H9 (cell line): ENCODE measurements around the gene PCDHGC5. TPM values are rescaled to one million over a fixed set of nuclear protein-coding genes. Genes with fewer than 3 reads are reported as not detected.

Source experiments
- DNase-seq: peaks from one replicate; pipeline ENCODE4 v3.0.0-alpha.2; 2017
- H2AFZ ChIP-seq: one replicate; pipeline ENCODE4 v1.6.1; 2013; ENCODE audit warnings: mild to moderate bottlenecking, low read length, control low read depth, moderate library complexity
- H2AK5ac ChIP-seq: 2 replicates; pipeline ENCODE4 v1.6.1; 2013; ENCODE audit warnings: low read length, control low read depth, mixed read lengths; ENCODE audit not compliant: insufficient read length
- H2BK120ac ChIP-seq: one replicate; pipeline ENCODE4 v1.6.1; 2013; ENCODE audit warnings: low read depth, mild to moderate bottlenecking, low read length, control low read depth, inconsistent platforms; ENCODE audit not compliant: poor library complexity, severe bottlenecking
- H2BK12ac ChIP-seq: 2 replicates; pipeline ENCODE4 v1.6.1; 2013; ENCODE audit warnings: low read length, control low read depth, mixed read lengths, low read depth; ENCODE audit not compliant: insufficient read length
- H2BK15ac ChIP-seq: 2 replicates; pipeline ENCODE4 v1.6.1; 2013; ENCODE audit warnings: low read depth, low read length, control low read depth
- H2BK20ac ChIP-seq: one replicate; pipeline ENCODE4 v1.6.1; 2013; ENCODE audit warnings: low read depth, mild to moderate bottlenecking, low read length, control low read depth, inconsistent platforms; ENCODE audit not compliant: poor library complexity, severe bottlenecking
- H2BK5ac ChIP-seq: 2 replicates; pipeline ENCODE4 v1.6.1; 2013; ENCODE audit warnings: low read length, control low read depth, mixed read lengths; ENCODE audit not compliant: insufficient read length
- H3K14ac ChIP-seq: 2 replicates; pipeline ENCODE4 v1.6.1; 2013; ENCODE audit warnings: low read length, control low read depth; ENCODE audit not compliant: insufficient read depth
- H3K18ac ChIP-seq: 2 replicates; pipeline ENCODE4 v1.6.1; 2013; ENCODE audit warnings: low read depth, mild to moderate bottlenecking, mixed read lengths, low read length, control low read depth; ENCODE audit not compliant: insufficient read length
- H3K23ac ChIP-seq: 2 replicates; pipeline ENCODE4 v1.6.1; 2013; ENCODE audit warnings: low read length, control low read depth, mixed read lengths, low read depth; ENCODE audit not compliant: insufficient read length
- H3K23me2 ChIP-seq: 2 replicates; pipeline ENCODE4 v1.6.1; 2013; ENCODE audit warnings: low read depth, mild to moderate bottlenecking, mixed read lengths, low read length, control low read depth; ENCODE audit not compliant: insufficient read length, poor library complexity, severe bottlenecking
- H3K27ac ChIP-seq: 2 replicates; pipeline ENCODE4 v1.5.1; 2013; ENCODE audit warnings: low read length, control low read depth, mixed read lengths, low read depth; ENCODE audit not compliant: insufficient read length
- H3K27me3 ChIP-seq: 2 replicates; pipeline ENCODE4 v1.6.1; 2013; ENCODE audit warnings: low read length, control low read depth, inconsistent platforms; ENCODE audit not compliant: insufficient read depth
- H3K4ac ChIP-seq: 2 replicates; pipeline ENCODE4 v1.6.1; 2013; ENCODE audit warnings: low read depth, mild to moderate bottlenecking, control low read depth, inconsistent platforms, low read length, moderate library complexity
- H3K4me1 ChIP-seq: 2 replicates; pipeline ENCODE4 v1.6.1; 2013; ENCODE audit warnings: low read length, control low read depth, inconsistent platforms; ENCODE audit not compliant: insufficient read depth
- H3K4me2 ChIP-seq: 2 replicates; pipeline ENCODE4 v1.6.1; 2013; ENCODE audit warnings: low read length, control low read depth, mixed read lengths; ENCODE audit not compliant: insufficient read length, insufficient read depth
- H3K56ac ChIP-seq: 2 replicates; pipeline ENCODE4 v1.6.1; 2013; ENCODE audit warnings: low read depth, mild to moderate bottlenecking, mixed read lengths, low read length, control low read depth; ENCODE audit not compliant: insufficient read length
- H3K79me1 ChIP-seq: 2 replicates; pipeline ENCODE4 v1.6.1; 2013; ENCODE audit warnings: low read depth, mild to moderate bottlenecking, moderate library complexity, low read length, control low read depth, inconsistent platforms; ENCODE audit not compliant: insufficient read depth, poor library complexity, severe bottlenecking
- H3K79me2 ChIP-seq: 2 replicates; pipeline ENCODE4 v1.6.1; 2013; ENCODE audit warnings: low read length, control low read depth, inconsistent platforms; ENCODE audit not compliant: insufficient read depth
- H3K9ac ChIP-seq: 2 replicates; pipeline ENCODE4 v1.6.1; 2013; ENCODE audit warnings: low read length, control low read depth, mixed read lengths; ENCODE audit not compliant: insufficient read length; ENCODE audit errors: extremely low read depth
- H3K9me3 ChIP-seq: one replicate; pipeline ENCODE4 v1.6.1; 2013; ENCODE audit warnings: low read depth, low read length, inconsistent platforms; ENCODE audit not compliant: control insufficient read depth
- H3T11ph ChIP-seq: one replicate; pipeline ENCODE4 v1.6.1; 2013; ENCODE audit warnings: mild to moderate bottlenecking, low read length, control low read depth, inconsistent platforms
- H4K20me1 ChIP-seq: one replicate; pipeline ENCODE4 v1.6.1; 2013; ENCODE audit not compliant: control insufficient read depth, insufficient read length, insufficient read depth
- H4K5ac ChIP-seq: 2 replicates; pipeline ENCODE4 v1.6.1; 2013; ENCODE audit warnings: low read depth, mild to moderate bottlenecking, mixed read lengths, low read length, control low read depth; ENCODE audit not compliant: insufficient read length
- H4K8ac ChIP-seq: replicated peaks from 2 replicates; pipeline ENCODE4 v1.6.1; 2013; ENCODE audit warnings: low read length, control low read depth, mixed read lengths, low read depth; ENCODE audit not compliant: insufficient read length
- H4K91ac ChIP-seq: 2 replicates; pipeline ENCODE4 v1.6.1; 2013; ENCODE audit warnings: low read depth, mild to moderate bottlenecking, moderate library complexity, mixed read lengths, low read length, control low read depth; ENCODE audit not compliant: insufficient read length
- H3K27ac Mint-ChIP-seq, 3 experiments: 2 replicates in 2 of 3; 3 replicates in 1 of 3; pipeline ENCODE4 v1.8.0; 2020 to 2021; ENCODE audit warnings: mixed read lengths in 3 of 3, mild to moderate bottlenecking in 1 of 3, moderate library complexity in 1 of 3
- H3K27me3 Mint-ChIP-seq: 2 replicates; pipeline ENCODE4 v1.8.0; 2021; ENCODE audit warnings: low read depth, mild to moderate bottlenecking, moderate library complexity, mixed read lengths
- H3K36me3 Mint-ChIP-seq, 3 experiments: 2 replicates in 2 of 3; 3 replicates in 1 of 3; pipeline ENCODE4 v1.8.0; 2020 to 2021; ENCODE audit warnings: low read depth in 3 of 3, mixed read lengths in 3 of 3; ENCODE audit not compliant: insufficient read depth in 1 of 3
- H3K4me1 Mint-ChIP-seq, 2 experiments: 2 replicates each; pipeline ENCODE4 v1.8.0; 2020; ENCODE audit warnings: mixed read lengths in 2 of 2
- H3K4me3 Mint-ChIP-seq, 2 experiments: 2 replicates in 1 of 2; 3 replicates in 1 of 2; pipeline ENCODE4 v1.8.0; 2020 to 2021; ENCODE audit warnings: mild to moderate bottlenecking in 2 of 2, mixed read lengths in 2 of 2, moderate library complexity in 1 of 2
- H3K9me3 Mint-ChIP-seq, 2 experiments: 2 replicates in 1 of 2; 3 replicates in 1 of 2; pipeline ENCODE4 v1.8.0; 2020; ENCODE audit warnings: mild to moderate bottlenecking in 2 of 2, mixed read lengths in 2 of 2, moderate library complexity in 1 of 2
- WGBS: extraction: QIAGEN DNeasy Blood & Tissue Kit; methylation state at CpG from one replicate; pipeline ENCODE4 v1.1.7; 2013; ENCODE audit warnings: missing lambda C conversion rate, low lambda C conversion rate, mixed read lengths; ENCODE audit not compliant: insufficient read length; ENCODE audit errors: extremely low coverage; 5-methylcytosine and 5-hydroxymethylcytosine counted together
- total RNA-seq: library from RNA; stranded (reverse); gene quantifications from 2 replicates; pipeline ENCODE4 v1.2.1, GENCODE V29; 2021
- TF ChIP-seq, protein P1 (sequence below): fragments of 200-600 bp; sonication (generic); conservative IDR thresholded peaks from 3 replicates; pipeline ENCODE4 v1.8.0; 2021; ENCODE audit warnings: antibody characterized with exemption, mild to moderate bottlenecking

The PCDHGC5 gene
- total RNA-seq, 1 experiment from 2014 or later, result 0.66 TPM

- DNase-seq, result peak; percentile 77
- H4K8ac ChIP-seq, result no peak overlapping the region
- H3K79me2 ChIP-seq, result no peaks in the 10 kb centered on the region
- H2AFZ ChIP-seq, result no peak overlapping the region
- no peak overlapping the region for H2BK5ac ChIP-seq
- H3K79me1 ChIP-seq, result no peaks in the 10 kb centered on the region
- H3K27ac ChIP-seq, result no peak overlapping the region
- Mint-ChIP-seq H3K36me3 (peaks cover 6 to 11% (median 9%) of the 10 kb centered on the region in 3 experiments; a peak in 5 of 7 replicates), H3K9me3 (no peaks in the 10 kb centered on the region), H3K4me1 (peaks cover 27 to 28% of the 10 kb centered on the region in 2 experiments), H3K27ac (0 out of 7 replicates have a peak overlapping the region, but pooled peaks of 2 of the 3 experiments have one; percentile 20 to 26), H3K4me3 (peak overlapping the region in 1 of 2 experiments; percentile 33; a peak in 2 of 5 replicates), H3K27me3 (peaks cover 2% of the 10 kb centered on the region; the same call in 1 of the 2 replicates)
- no peaks in the 10 kb centered on the region for H4K20me1 ChIP-seq
- no peak overlapping the region for H2BK20ac ChIP-seq
- H2BK12ac ChIP-seq, result no peak overlapping the region
- no peak overlapping the region for H3K23ac ChIP-seq
- no peak overlapping the region for H3K9ac ChIP-seq
- no peak overlapping the region for H2AK5ac ChIP-seq
- no peak overlapping the region for H2BK15ac ChIP-seq
- H2BK120ac ChIP-seq, result no peak overlapping the region
- no peak overlapping the region for H3K18ac ChIP-seq
- peak overlapping the region; percentile 2 for H3K4me2 ChIP-seq
- TF ChIP-seq, protein P1, sequence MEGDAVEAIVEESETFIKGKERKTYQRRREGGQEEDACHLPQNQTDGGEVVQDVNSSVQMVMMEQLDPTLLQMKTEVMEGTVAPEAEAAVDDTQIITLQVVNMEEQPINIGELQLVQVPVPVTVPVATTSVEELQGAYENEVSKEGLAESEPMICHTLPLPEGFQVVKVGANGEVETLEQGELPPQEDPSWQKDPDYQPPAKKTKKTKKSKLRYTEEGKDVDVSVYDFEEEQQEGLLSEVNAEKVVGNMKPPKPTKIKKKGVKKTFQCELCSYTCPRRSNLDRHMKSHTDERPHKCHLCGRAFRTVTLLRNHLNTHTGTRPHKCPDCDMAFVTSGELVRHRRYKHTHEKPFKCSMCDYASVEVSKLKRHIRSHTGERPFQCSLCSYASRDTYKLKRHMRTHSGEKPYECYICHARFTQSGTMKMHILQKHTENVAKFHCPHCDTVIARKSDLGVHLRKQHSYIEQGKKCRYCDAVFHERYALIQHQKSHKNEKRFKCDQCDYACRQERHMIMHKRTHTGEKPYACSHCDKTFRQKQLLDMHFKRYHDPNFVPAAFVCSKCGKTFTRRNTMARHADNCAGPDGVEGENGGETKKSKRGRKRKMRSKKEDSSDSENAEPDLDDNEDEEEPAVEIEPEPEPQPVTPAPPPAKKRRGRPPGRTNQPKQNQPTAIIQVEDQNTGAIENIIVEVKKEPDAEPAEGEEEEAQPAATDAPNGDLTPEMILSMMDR, result no peak
- peaks cover 14% of the 10 kb centered on the region for H3K23me2 ChIP-seq
- no peaks in the 10 kb centered on the region for H3K9me3 ChIP-seq
- no CpG with 5 or more reads among the region's 4 CpGs for WGBS
- no peak overlapping the region for H3T11ph ChIP-seq
- H4K91ac ChIP-seq, result no peak overlapping the region
- H4K5ac ChIP-seq, result no peak overlapping the region
- H3K4me1 ChIP-seq, result peaks cover 14% of the 10 kb centered on the region
- no peak overlapping the region for H3K14ac ChIP-seq
- no peak overlapping the region for H3K4ac ChIP-seq
- H3K56ac ChIP-seq, result no peak overlapping the region
- H3K27me3 ChIP-seq, result peaks cover 4% of the 10 kb centered on the region; the same call in 1 of the 2 replicates
Observed at GRCh38 chr5:141496038-141496437, 7.2 kb downstream of the PCDHGC5 start.
